KG1 (cell line): ENCODE measurements around the gene CSN1S1.

Experiments used
- DNase-seq: peaks from one replicate; lab custom pipeline; 2025; lab: John Stamatoyannopoulos, UW

Gene CSN1S1

GRCh38 chr4:69994782-69995181, 63.9 kb downstream of the CSN1S1 start:
- DNase-seq, result no peak

- no peak for DNase-seq
Observed at GRCh38 chr4:69995526-69996016, 64.7 kb downstream of the CSN1S1 start, which contains the start of gene STATH. TSS of gene STATH (plus strand) at chr4:69995966. CDS start at chr4:69998438, 2,472 bp downstream.
